H1 (cell line): ENCODE results near the gene CCDC51. TPM values are rescaled to one million over a fixed set of nuclear protein-coding genes. Genes with fewer than 3 reads are reported as not detected.

Experiments used
- BCL11A ChIP-seq, 2 experiments: IDR thresholded peaks; one replicate each; pipeline ENCODE4 v1.6.1; 2011; ENCODE audit warnings: low read depth in 2 of 2, low read length in 2 of 2, mild to moderate bottlenecking in 2 of 2
- CHD7 ChIP-seq: fragments of 300-600 bp; sonication (generic); IDR thresholded peaks from 2 replicates; pipeline ENCODE4 v1.7.1; 2012; ENCODE audit warnings: low read length, moderate library complexity, mild to moderate bottlenecking, inconsistent platforms; ENCODE audit not compliant: insufficient replicate concordance
- EZH2 ChIP-seq: fragments of 200-600 bp; sonication (generic); IDR thresholded peaks from 2 replicates; pipeline ENCODE4 v1.7.1; 2012; ENCODE audit warnings: low read depth, mild to moderate bottlenecking, moderate library complexity, low read length, inconsistent platforms; ENCODE audit not compliant: severe bottlenecking
- FOSL1 ChIP-seq: IDR thresholded peaks from 2 replicates; pipeline ENCODE4 v1.6.1; 2011; ENCODE audit warnings: mild to moderate bottlenecking, low read depth, low read length, moderate library complexity; ENCODE audit not compliant: insufficient read depth
- HDAC6 ChIP-seq: IDR thresholded peaks from one replicate; pipeline ENCODE4 v1.7.1; 2012; ENCODE audit warnings: low read depth, mild to moderate bottlenecking, inconsistent platforms, low read length, moderate library complexity
- KDM1A ChIP-seq: fragments of 200-600, 300-600 bp; sonication (generic); IDR thresholded peaks from 2 replicates; pipeline ENCODE4 v1.7.1; 2016; ENCODE audit warnings: mild to moderate bottlenecking, low read length, borderline replicate concordance
- TAF7 ChIP-seq: optimal IDR thresholded peaks from 2 replicates; pipeline ENCODE3; 2011; ENCODE audit warnings: low read depth, mild to moderate bottlenecking, inconsistent platforms, low read length, moderate library complexity, borderline replicate concordance
- TEAD4 ChIP-seq: IDR thresholded peaks from 2 replicates; pipeline ENCODE4 v1.6.1; 2012; ENCODE audit warnings: low read depth, low read length, inconsistent platforms, mixed read lengths
- YY1 ChIP-seq: IDR thresholded peaks from 2 replicates; pipeline ENCODE4 v1.6.1; 2011; ENCODE audit warnings: low read depth, mild to moderate bottlenecking, low read length
- ZNF274 ChIP-seq: IDR thresholded peaks from 2 replicates; pipeline ENCODE4 v1.7.0; 2012; ENCODE audit warnings: low read length, borderline replicate concordance; ENCODE audit errors: extremely low read depth
- polyA plus RNA-seq, 7 experiments: library from polyadenylated mRNA; depleted of rRNA in 3 of 7; stranded (reverse) in 5 of 7; unstranded in 2 of 7; fragments of >200 nt in 5 of 7; fragments of 200-250 nt in 2 of 7; gene quantifications; 1 replicate in 5 of 7; 2 replicates in 1 of 7; 4 replicates in 1 of 7; pipeline versions ENCODE4 v1.2.1 to v1.2.3, GENCODE V29; 2011 to 2013; ENCODE audit warnings: missing spikeins in 2 of 7, mixed read lengths in 2 of 7
- total RNA-seq: library from RNA; stranded (reverse); fragmentation: NEBNext Ultra II Directional; extraction: Animal tissue kit (Norgen Biotek cat#: 25700); gene quantifications from 2 replicates; pipeline ENCODE4 v1.2.1, GENCODE V29; 2021

Gene CCDC51
- total and polyA plus RNA-seq, 2 of the 8 experiments (the other 6 are each of a cell fraction or from before 2014, with no cell fraction given): 21.3 to 21.4 TPM

GRCh38 chr3:48464713-48465221 is 24.8 kb upstream of the CCDC51 start (continued):
- TF ChIP-seq CHD7 (no peak), FOSL1 (no peak), HDAC6 (no peak), ZNF274 (no peak), BCL11A (IDR thresholded peaks at IDR 0.05; ENCODE audit: low read depth in 2 of 2, low read length in 2 of 2) (no peak), EZH2 (no peak), TEAD4 (no peak), TAF7 (no peak), KDM1A (no peak), YY1 (no peak)
- TF ChIP-seq, all 59 proteins: peak for 0
